HepG2 (cell line): ENCODE measurements around the gene XIAP. TPM values are rescaled to one million over a fixed set of nuclear protein-coding genes. Genes with fewer than 3 reads are reported as not detected.

Source experiments
- DMAP1 ChIP-seq: IDR thresholded peaks from 2 replicates; pipeline ENCODE4 v1.6.1; 2016
- GLI4 ChIP-seq: sonication (generic); formaldehyde crosslinking; IDR thresholded peaks from 2 replicates; pipeline ENCODE4 v1.5.1; 2020; ENCODE audit warnings: missing genetic modification reagents, mild to moderate bottlenecking, moderate library complexity, borderline replicate concordance
- HNRNPL ChIP-seq: fragments of 200-400 bp; formaldehyde crosslinking; IDR thresholded peaks from 2 replicates; pipeline ENCODE4 v1.6.1; 2017; ENCODE audit warnings: mild to moderate bottlenecking, low read depth, low read length
- MXI1 ChIP-seq: IDR thresholded peaks from 3 replicates; pipeline ENCODE4 v1.6.1; 2012; ENCODE audit warnings: low read depth, low read length, inconsistent platforms, borderline replicate concordance
- POLR2AphosphoS2 ChIP-seq: IDR thresholded peaks from 2 replicates; pipeline ENCODE4 v1.6.1; 2011; ENCODE audit warnings: low read depth, low read length, improper control_type of control experiment
- RARA ChIP-seq: IDR thresholded peaks from 2 replicates; pipeline ENCODE4 v1.6.1; 2016; ENCODE audit warnings: missing genetic modification reagents, missing compliant biosample characterization
- RBFOX2 ChIP-seq: fragments of 200-400 bp; formaldehyde crosslinking; IDR thresholded peaks from 2 replicates; pipeline ENCODE4 v1.6.1; 2017; ENCODE audit warnings: low read depth, mild to moderate bottlenecking, low read length
- SMAD1 ChIP-seq: sonication (generic); formaldehyde crosslinking; IDR thresholded peaks from 2 replicates; pipeline ENCODE4 v1.4.0; 2020; ENCODE audit warnings: missing genetic modification reagents, low read depth, mild to moderate bottlenecking, borderline replicate concordance
- SOX13 ChIP-seq, 3 experiments: fragments of 450-650 bp in 1 of 3; sonication (generic) in 1 of 3; formaldehyde crosslinking in 1 of 3; IDR thresholded peaks in 2 of 3; conservative IDR thresholded peaks in 1 of 3; 2 replicates each; pipeline versions ENCODE4 v1.5.0 to v1.6.1; 2016 to 2020; ENCODE audit warnings: antibody characterized with exemption in 1 of 3, mild to moderate bottlenecking in 1 of 3, missing compliant biosample characterization in 1 of 3, missing genetic modification reagents in 1 of 3, moderate library complexity in 1 of 3
- SP4 ChIP-seq: sonication (generic); formaldehyde crosslinking; IDR thresholded peaks from 2 replicates; pipeline ENCODE4 v1.8.1; 2023; ENCODE audit warnings: mild to moderate bottlenecking, missing genetic modification reagents
- TGIF2 ChIP-seq: IDR thresholded peaks from 2 replicates; pipeline ENCODE4 v1.6.1; 2016; ENCODE audit warnings: control low read depth, missing compliant biosample characterization
- WIZ ChIP-seq: sonication (generic); formaldehyde crosslinking; IDR thresholded peaks from 2 replicates; pipeline ENCODE4 v1.5.1; 2020; ENCODE audit warnings: mild to moderate bottlenecking, missing genetic modification reagents
- ZBTB7B ChIP-seq: sonication (generic); formaldehyde crosslinking; IDR thresholded peaks from 2 replicates; pipeline ENCODE4 v1.4.0; 2020; ENCODE audit warnings: missing genetic modification reagents
- ZFP36 ChIP-seq: fragments of 150-350 bp; IDR thresholded peaks from 2 replicates; pipeline ENCODE4 v1.6.1; 2018; ENCODE audit warnings: borderline replicate concordance, low read length, low read depth; ENCODE audit not compliant: partially characterized antibody
- ZFYVE20 ChIP-seq: sonication (generic); formaldehyde crosslinking; IDR thresholded peaks from 2 replicates; pipeline ENCODE4 v1.8.0; 2023; ENCODE audit warnings: low read depth, mild to moderate bottlenecking, moderate library complexity, missing genetic modification reagents, borderline replicate concordance
- ZNF282 ChIP-seq: fragments of 450-650 bp; IDR thresholded peaks from 2 replicates; pipeline ENCODE4 v1.6.1; 2018; ENCODE audit not compliant: partially characterized antibody
- ZNF33B ChIP-seq: sonication (generic); formaldehyde crosslinking; IDR thresholded peaks from 2 replicates; pipeline ENCODE4 v1.5.1; 2020; ENCODE audit warnings: mild to moderate bottlenecking, missing genetic modification reagents
- ZNF589 ChIP-seq: sonication (generic); formaldehyde crosslinking; conservative IDR thresholded peaks from 2 replicates; pipeline ENCODE4 v1.8.0; 2022; ENCODE audit warnings: mild to moderate bottlenecking, moderate library complexity, missing genetic modification reagents
- ZNF607 ChIP-seq: sonication (generic); formaldehyde crosslinking; IDR thresholded peaks from 2 replicates; pipeline ENCODE4 v1.5.1; 2020; ENCODE audit warnings: missing genetic modification reagents, mild to moderate bottlenecking, borderline replicate concordance
- ZNF713 ChIP-seq: sonication (generic); formaldehyde crosslinking; IDR thresholded peaks from 2 replicates; pipeline ENCODE4 v1.4.0; 2020; ENCODE audit warnings: mild to moderate bottlenecking, missing genetic modification reagents
- ZNF773 ChIP-seq: sonication (generic); formaldehyde crosslinking; IDR thresholded peaks from 2 replicates; pipeline ENCODE4 v1.4.0; 2020; ENCODE audit warnings: missing genetic modification reagents, borderline replicate concordance
- polyA plus RNA-seq, 8 experiments: library from polyadenylated mRNA; depleted of rRNA in 3 of 8; stranded (reverse) in 7 of 8; unstranded in 1 of 8; fragments of >200 nt; fragmentation: Illumina TruSeq in 4 of 8; extraction: Trizol in 4 of 8; gene quantifications; 2 replicates each; pipeline versions ENCODE4 v1.2.1 to v1.2.3, GENCODE V29; 2011 to 2016; ENCODE audit warnings: low read depth in 4 of 8, missing spikeins in 1 of 8, mixed read lengths in 1 of 8; ENCODE audit not compliant: insufficient read depth in 1 of 8
- total RNA-seq, 5 experiments: library from RNA; depleted of rRNA; stranded (reverse); fragments of >200 nt; fragmentation: Illumina TruSeq; extraction: Trizol; gene quantifications; 2 replicates each; pipeline ENCODE4 v1.2.3, GENCODE V29; 2016; ENCODE audit warnings: low read depth in 1 of 5
- TF ChIP-seq, protein P1 (sequence below): sonication (generic); formaldehyde crosslinking; IDR thresholded peaks from 2 replicates; pipeline ENCODE4 v1.8.0; 2022; ENCODE audit warnings: mild to moderate bottlenecking, missing genetic modification reagents
- TF ChIP-seq, protein P2 (sequence below): sonication (generic); formaldehyde crosslinking; IDR thresholded peaks from 2 replicates; pipeline ENCODE4 v1.8.1; 2023; ENCODE audit warnings: mild to moderate bottlenecking, missing genetic modification reagents
- TF ChIP-seq, protein P3 (sequence below): IDR thresholded peaks from 2 replicates; pipeline ENCODE4 v1.6.1; 2016; ENCODE audit warnings: missing compliant biosample characterization, missing genetic modification reagents, borderline replicate concordance
- TF ChIP-seq, protein P4 (sequence below): IDR thresholded peaks from 2 replicates; pipeline ENCODE4 v1.6.1; 2016
- TF ChIP-seq, protein P5 (sequence below): sonication (generic); formaldehyde crosslinking; IDR thresholded peaks from 2 replicates; pipeline ENCODE4 v1.4.0; 2020; ENCODE audit warnings: missing genetic modification reagents

Gene XIAP
- total and polyA plus RNA-seq, 2 of the 13 experiments (the other 11 are each of a cell fraction or from before 2014, with no cell fraction given): 12.9 to 29.5 TPM

DNA sequence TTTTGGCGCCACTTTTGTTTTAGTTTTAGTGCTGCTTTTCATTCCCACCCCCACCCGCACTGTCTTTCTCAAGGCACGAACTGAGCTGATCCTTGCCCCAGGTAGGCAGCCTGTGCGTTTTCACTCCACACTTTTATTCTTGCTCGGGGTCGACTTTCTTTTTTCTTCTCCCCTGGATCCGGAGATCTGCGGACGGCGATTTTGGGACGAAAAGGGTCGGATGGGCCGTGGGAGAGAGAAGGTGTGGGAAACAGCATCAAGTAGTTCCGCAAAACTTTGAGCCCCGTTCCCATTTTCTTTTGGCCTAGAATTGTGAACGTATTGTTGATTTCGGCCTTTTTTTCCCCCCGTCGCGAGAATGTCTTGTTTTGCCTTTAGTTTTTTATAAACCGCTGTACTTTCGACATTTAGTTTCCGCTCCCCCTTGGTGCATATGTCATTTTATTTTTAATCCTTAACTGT is 102.2 kb downstream of the XIAP start (continued):
- TF ChIP-seq, protein P1, sequence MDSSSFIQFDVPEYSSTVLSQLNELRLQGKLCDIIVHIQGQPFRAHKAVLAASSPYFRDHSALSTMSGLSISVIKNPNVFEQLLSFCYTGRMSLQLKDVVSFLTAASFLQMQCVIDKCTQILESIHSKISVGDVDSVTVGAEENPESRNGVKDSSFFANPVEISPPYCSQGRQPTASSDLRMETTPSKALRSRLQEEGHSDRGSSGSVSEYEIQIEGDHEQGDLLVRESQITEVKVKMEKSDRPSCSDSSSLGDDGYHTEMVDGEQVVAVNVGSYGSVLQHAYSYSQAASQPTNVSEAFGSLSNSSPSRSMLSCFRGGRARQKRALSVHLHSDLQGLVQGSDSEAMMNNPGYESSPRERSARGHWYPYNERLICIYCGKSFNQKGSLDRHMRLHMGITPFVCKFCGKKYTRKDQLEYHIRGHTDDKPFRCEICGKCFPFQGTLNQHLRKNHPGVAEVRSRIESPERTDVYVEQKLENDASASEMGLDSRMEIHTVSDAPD: no peak
- no peak for TF ChIP-seq GLI4 (CRISPR knock-in tag)
- TF ChIP-seq MXI1: peak; percentile 4; the same call in 1 of the 3 replicates
- TF ChIP-seq, protein P2, sequence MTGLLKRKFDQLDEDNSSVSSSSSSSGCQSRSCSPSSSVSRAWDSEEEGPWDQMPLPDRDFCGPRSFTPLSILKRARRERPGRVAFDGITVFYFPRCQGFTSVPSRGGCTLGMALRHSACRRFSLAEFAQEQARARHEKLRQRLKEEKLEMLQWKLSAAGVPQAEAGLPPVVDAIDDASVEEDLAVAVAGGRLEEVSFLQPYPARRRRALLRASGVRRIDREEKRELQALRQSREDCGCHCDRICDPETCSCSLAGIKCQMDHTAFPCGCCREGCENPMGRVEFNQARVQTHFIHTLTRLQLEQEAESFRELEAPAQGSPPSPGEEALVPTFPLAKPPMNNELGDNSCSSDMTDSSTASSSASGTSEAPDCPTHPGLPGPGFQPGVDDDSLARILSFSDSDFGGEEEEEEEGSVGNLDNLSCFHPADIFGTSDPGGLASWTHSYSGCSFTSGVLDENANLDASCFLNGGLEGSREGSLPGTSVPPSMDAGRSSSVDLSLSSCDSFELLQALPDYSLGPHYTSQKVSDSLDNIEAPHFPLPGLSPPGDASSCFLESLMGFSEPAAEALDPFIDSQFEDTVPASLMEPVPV: no peak
- no peak for TF ChIP-seq SOX13 (IDR thresholded peaks at IDR 0.05)
- no peak for TF ChIP-seq SOX13 (CRISPR knock-in tag; conservative IDR thresholded peaks at IDR 0.05 in 1 of 2, IDR thresholded peaks at IDR 0.05 in 1 of 2)
- TF ChIP-seq ZNF607 (CRISPR knock-in tag): no peak
- peak; percentile 28; the same call in 1 of the 2 replicates for TF ChIP-seq RBFOX2
- 0 out of 2 replicates have a peak, but pooled peaks have one; percentile 10 for TF ChIP-seq ZBTB7B (CRISPR knock-in tag)
- TF ChIP-seq WIZ (CRISPR knock-in tag): no peak
- TF ChIP-seq, protein P3, sequence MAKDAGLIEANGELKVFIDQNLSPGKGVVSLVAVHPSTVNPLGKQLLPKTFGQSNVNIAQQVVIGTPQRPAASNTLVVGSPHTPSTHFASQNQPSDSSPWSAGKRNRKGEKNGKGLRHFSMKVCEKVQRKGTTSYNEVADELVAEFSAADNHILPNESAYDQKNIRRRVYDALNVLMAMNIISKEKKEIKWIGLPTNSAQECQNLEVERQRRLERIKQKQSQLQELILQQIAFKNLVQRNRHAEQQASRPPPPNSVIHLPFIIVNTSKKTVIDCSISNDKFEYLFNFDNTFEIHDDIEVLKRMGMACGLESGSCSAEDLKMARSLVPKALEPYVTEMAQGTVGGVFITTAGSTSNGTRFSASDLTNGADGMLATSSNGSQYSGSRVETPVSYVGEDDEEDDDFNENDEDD (CRISPR knock-in tag): peak; percentile 16; the same call in 1 of the 2 replicates
- TF ChIP-seq ZFYVE20: no peak
- TF ChIP-seq ZNF773 (CRISPR knock-in tag): no peak
- TF ChIP-seq ZNF713 (CRISPR knock-in tag): no peak
- no peak for TF ChIP-seq SP4 (CRISPR knock-in tag)
- TF ChIP-seq DMAP1 (CRISPR knock-in tag): 0 out of 2 replicates have a peak, but pooled peaks have one; percentile 14
- TF ChIP-seq ZNF33B: no peak
- no peak for TF ChIP-seq ZNF282
- no peak for TF ChIP-seq POLR2AphosphoS2
- TF ChIP-seq, protein P4, sequence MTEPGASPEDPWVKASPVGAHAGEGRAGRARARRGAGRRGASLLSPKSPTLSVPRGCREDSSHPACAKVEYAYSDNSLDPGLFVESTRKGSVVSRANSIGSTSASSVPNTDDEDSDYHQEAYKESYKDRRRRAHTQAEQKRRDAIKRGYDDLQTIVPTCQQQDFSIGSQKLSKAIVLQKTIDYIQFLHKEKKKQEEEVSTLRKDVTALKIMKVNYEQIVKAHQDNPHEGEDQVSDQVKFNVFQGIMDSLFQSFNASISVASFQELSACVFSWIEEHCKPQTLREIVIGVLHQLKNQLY (CRISPR knock-in tag): no peak
- TF ChIP-seq TGIF2: 0 out of 2 replicates have a peak, but pooled peaks have one; percentile 41
- TF ChIP-seq ZNF589 (CRISPR knock-in tag): no peak
- no peak for TF ChIP-seq HNRNPL
- TF ChIP-seq RARA (CRISPR knock-in tag): no peak
- no peak for TF ChIP-seq ZFP36
- TF ChIP-seq SMAD1 (CRISPR knock-in tag): no peak
- TF ChIP-seq, protein P5, sequence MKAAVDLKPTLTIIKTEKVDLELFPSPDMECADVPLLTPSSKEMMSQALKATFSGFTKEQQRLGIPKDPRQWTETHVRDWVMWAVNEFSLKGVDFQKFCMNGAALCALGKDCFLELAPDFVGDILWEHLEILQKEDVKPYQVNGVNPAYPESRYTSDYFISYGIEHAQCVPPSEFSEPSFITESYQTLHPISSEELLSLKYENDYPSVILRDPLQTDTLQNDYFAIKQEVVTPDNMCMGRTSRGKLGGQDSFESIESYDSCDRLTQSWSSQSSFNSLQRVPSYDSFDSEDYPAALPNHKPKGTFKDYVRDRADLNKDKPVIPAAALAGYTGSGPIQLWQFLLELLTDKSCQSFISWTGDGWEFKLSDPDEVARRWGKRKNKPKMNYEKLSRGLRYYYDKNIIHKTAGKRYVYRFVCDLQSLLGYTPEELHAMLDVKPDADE (CRISPR knock-in tag): no peak
